Stomach (tissue), 9 donors: ENCODE results near the gene TEDC1. TPM values are rescaled to one million over a fixed set of nuclear protein-coding genes. Genes with fewer than 3 reads are reported as not detected.

ENCODE experiments used
- DNase-seq, 2 donors: peaks; one replicate each; pipeline versions ENCODE4 v3.0.0 to v3.0.0-alpha.2; 2013 to 2019
- H3K27ac ChIP-seq, 5 donors: fragments of 200-600 bp in 4 of 5; sonication (generic) in 4 of 5; one replicate each; pipeline ENCODE4 v1.5.1; 2013 to 2019; ENCODE audit warnings: mild to moderate bottlenecking in 1 of 5, moderate library complexity in 1 of 5
- H3K27me3 ChIP-seq, 3 donors: fragments of 200-600 bp; sonication (generic); one replicate each; pipeline ENCODE4 v1.5.1; 2017 to 2019; ENCODE audit warnings: mixed run types in 1 of 3
- H3K36me3 ChIP-seq, 4 donors: fragments of 200-600 bp; sonication (generic); 1 replicate in 3 of 4; 2 replicates in 1 of 4; pipeline ENCODE4 v1.5.1; 2016 to 2019
- H3K4me1 ChIP-seq, 4 donors: fragments of 200-600 bp; sonication (generic); one replicate each; pipeline ENCODE4 v1.5.1; 2016 to 2019
- H3K4me3 ChIP-seq, 4 donors: fragments of 200-600 bp; sonication (generic) in 3 of 4; one replicate each; pipeline ENCODE4 v1.5.1; 2016 to 2019; ENCODE audit warnings: mild to moderate bottlenecking in 1 of 4
- H3K9me3 ChIP-seq, 4 donors: fragments of 200-600 bp; sonication (generic); one replicate each; pipeline ENCODE4 v1.5.1; 2016 to 2019
- CTCF ChIP-seq, 7 experiments: fragments of 450-650 bp in 4 of 7; fragments of 200-600 bp in 3 of 7; sonication (generic) in 3 of 7; IDR thresholded peaks; one replicate each; pipeline ENCODE4 v1.5.1; 2016 to 2019; ENCODE audit warnings: antibody characterized with exemption in 7 of 7, control low read depth in 2 of 7, mild to moderate bottlenecking in 1 of 7
- EP300 ChIP-seq: sonication (generic); formaldehyde crosslinking; IDR thresholded peaks from one replicate; pipeline ENCODE4 v1.6.1; 2017; ENCODE audit warnings: antibody characterized with exemption
- POLR2A ChIP-seq, 4 donors: fragments of 450-650 bp; IDR thresholded peaks; one replicate each; pipeline ENCODE4 v1.6.1; 2016; ENCODE audit warnings: antibody characterized with exemption in 4 of 4, control low read depth in 2 of 4, mild to moderate bottlenecking in 1 of 4, moderate library complexity in 1 of 4
- POLR2AphosphoS5 ChIP-seq, 3 donors: sonication (generic); formaldehyde crosslinking; IDR thresholded peaks; one replicate each; pipeline ENCODE4 v1.6.1; 2016; ENCODE audit warnings: antibody characterized with exemption in 3 of 3
- WGBS, 5 donors: extraction: QIAGEN DNeasy Blood & Tissue Kit in 3 of 5; methylation state at CpG; one replicate each; pipeline versions ENCODE4 v1.1.5 to v1.1.7; 2013 to 2018; 5-methylcytosine and 5-hydroxymethylcytosine counted together
- intact Hi-C: fragments of 100-400 bp; cut with DNase I; formaldehyde crosslinking; loops from one replicate; pipeline ENCODE4 v1.15.1; 2023; ENCODE audit warnings: low total_unique reads
- polyA plus RNA-seq, 3 donors: library from polyadenylated mRNA; stranded (reverse); fragments of 200-250 nt; gene quantifications; one replicate each; pipeline ENCODE4 v1.2.3, GENCODE V29; 2013
- total RNA-seq, 5 donors: library from RNA; depleted of rRNA; stranded (reverse); fragments of >200 nt; gene quantifications; one replicate each; pipeline versions ENCODE4 v1.1.0 to v1.2.3, GENCODE V29; 2014 to 2016
- donor health status: healthy with polysubstance abuse.
- donor health status: Bipolar disorder and iron deficiency.
- donor health status: healthy.

The TEDC1 gene
- total and polyA plus RNA-seq, 8 donors: 3.0 to 167 (median 17.9) TPM

GRCh38 chr14:105476831-105477659 is 14.0 kb upstream of the TEDC1 start:
- intact Hi-C loops: no loop called here
- Histone ChIP-seq H3K9me3 (no peaks in the 10 kb centered on the region), H3K4me1 (peaks cover 63 to 91% (median 83%) of the 10 kb centered on the region in 4 donors), H3K27me3 (peaks cover 0 to 74% (median 13%) of the 10 kb centered on the region in 3 donors), H3K36me3 (peaks cover 0 to 18% (median 4%) of the 10 kb centered on the region in 4 donors), H3K4me3 (peak overlapping the region; percentile 61 to 86 (median 79)), H3K27ac (peak overlapping the region; percentile 83 to 91 (median 84))
- WGBS, 5 donors: 37 to 48% (median 44%) methylated on average over 13 to 16 of the region's 16 CpGs
- DNase-seq: peak in 1 of 2 donors; percentile 64
- no peak for TF ChIP-seq POLR2A (IDR thresholded peaks at IDR 0.05)
- no peak for TF ChIP-seq CTCF (IDR thresholded peaks at IDR 0.05)
- no peak for TF ChIP-seq POLR2AphosphoS5 (IDR thresholded peaks at IDR 0.05)
- TF ChIP-seq EP300: no peak

GRCh38 chr14:105477660-105478397 is 13.2 kb upstream of the TEDC1 start:
- TF ChIP-seq POLR2AphosphoS5 (IDR thresholded peaks at IDR 0.05) (no peak), CTCF (IDR thresholded peaks at IDR 0.05) (no peak), EP300 (no peak), POLR2A (IDR thresholded peaks at IDR 0.05) (no peak)
- Histone ChIP-seq H3K27ac (peak overlapping the region in 3 of 5 donors; percentile 38 to 90 (median 83)), H3K4me3 (peak overlapping the region in 1 of 4 donors; percentile 82), H3K9me3 (no peaks in the 10 kb centered on the region), H3K4me1 (peaks cover 63 to 91% (median 83%) of the 10 kb centered on the region in 4 donors), H3K27me3 (peaks cover 0 to 74% (median 13%) of the 10 kb centered on the region in 3 donors), H3K36me3 (peaks cover 0 to 18% (median 4%) of the 10 kb centered on the region in 4 donors)
- WGBS, 5 donors: 44 to 60% (median 48%) methylated on average over 17 to 54 of the region's 56 CpGs
- intact Hi-C loops: no loop called here
- peak in 1 of 2 donors; percentile 80 for DNase-seq

- 47 to 81% (median 64%) methylated on average over 17 to 81 of the region's 81 CpGs for WGBS, 5 donors
- intact Hi-C loops: no loop called here
- Histone ChIP-seq H3K27ac (peak overlapping the region in 3 of 5 donors; percentile 8 to 34 (median 9)), H3K27me3 (peaks cover 0 to 66% (median 13%) of the 10 kb centered on the region in 3 donors), H3K4me3 (no peak overlapping the region), H3K36me3 (peaks cover 0 to 18% (median 4%) of the 10 kb centered on the region in 4 donors), H3K4me1 (peaks cover 63 to 91% (median 83%) of the 10 kb centered on the region in 4 donors), H3K9me3 (no peaks in the 10 kb centered on the region)
- TF ChIP-seq POLR2AphosphoS5 (IDR thresholded peaks at IDR 0.05) (no peak), POLR2A (IDR thresholded peaks at IDR 0.05) (no peak), EP300 (no peak)
- no peak for DNase-seq
Observed at GRCh38 chr14:105478398-105479251, 12.4 kb upstream of the TEDC1 start.

- intact Hi-C loops: no loop called here
- peak in 1 of 2 donors; percentile 39 for DNase-seq
- no peak overlapping the region for H3K4me3 ChIP-seq
- 68 to 78% (median 73%) methylated on average over 32 to 34 of the region's 34 CpGs for WGBS, 5 donors
- peaks cover 67 to 94% (median 85%) of the 10 kb centered on the region in 4 donors for H3K4me1 ChIP-seq
- peaks cover 0 to 18% (median 4%) of the 10 kb centered on the region in 4 donors for H3K36me3 ChIP-seq
- TF ChIP-seq POLR2AphosphoS5 (IDR thresholded peaks at IDR 0.05) (no peak), EP300 (no peak), CTCF (IDR thresholded peaks at IDR 0.05) (no peak), POLR2A (IDR thresholded peaks at IDR 0.05) (no peak)
- H3K27me3 ChIP-seq: peaks cover 0 to 64% (median 13%) of the 10 kb centered on the region in 3 donors
- H3K9me3 ChIP-seq: no peaks in the 10 kb centered on the region
- peak overlapping the region in 4 of 5 donors; percentile 89 to 95 (median 92) for H3K27ac ChIP-seq
Observed at GRCh38 chr14:105479431-105480158, 11.5 kb upstream of the TEDC1 start.
